A549 (cell line): ENCODE results near the gene IGLON5.

Experiments used
- EP300 ChIP-seq, 2 experiments: fragments of >200 bp; sonication (Bioruptor Twin); formaldehyde crosslinking; IDR thresholded peaks; 2 replicates in 1 of 2; 3 replicates in 1 of 2; pipeline ENCODE4 v1.6.1; 2016 to 2017
- JUN ChIP-seq, 2 experiments: fragments of >200 bp; sonication (Bioruptor Twin); formaldehyde crosslinking; IDR thresholded peaks; 2 replicates in 1 of 2; 3 replicates in 1 of 2; pipeline ENCODE4 v1.6.1; 2016 to 2017
- MAZ ChIP-seq: fragments of 150-350 bp; IDR thresholded peaks from 2 replicates; pipeline ENCODE4 v1.6.1; 2014; ENCODE audit warnings: antibody characterized with exemption, low read depth, low read length, borderline replicate concordance
- POLR2A ChIP-seq: IDR thresholded peaks from 2 replicates; pipeline ENCODE4 v1.6.1; 2012; ENCODE audit warnings: mild to moderate bottlenecking, low read length
- RFX5 ChIP-seq: fragments of 450-650 bp; IDR thresholded peaks from 2 replicates; pipeline ENCODE4 v1.7.1; 2014; ENCODE audit warnings: antibody characterized with exemption, mild to moderate bottlenecking, moderate library complexity
- RNF2 ChIP-seq: fragments of 200-600 bp; sonication (generic); IDR thresholded peaks from 2 replicates; pipeline ENCODE4 v1.6.1; 2016; ENCODE audit warnings: low read depth, mild to moderate bottlenecking, antibody characterized with exemption, moderate library complexity, borderline replicate concordance
- TF ChIP-seq, protein P1 (sequence below): fragments of >200 bp; sonication (Bioruptor Twin); formaldehyde crosslinking; IDR thresholded peaks from 3 replicates; pipeline ENCODE4 v1.5.1; 2016
- TF ChIP-seq, protein P2 (sequence below): IDR thresholded peaks from 2 replicates; pipeline ENCODE4 v1.6.1; 2012; ENCODE audit warnings: low read depth, borderline replicate concordance
- TF ChIP-seq, protein P3 (sequence below): fragments of 200-600 bp; sonication (generic); IDR thresholded peaks from 2 replicates; pipeline ENCODE4 v1.6.1; 2016; ENCODE audit warnings: antibody characterized with exemption, mild to moderate bottlenecking, moderate library complexity

DNA sequence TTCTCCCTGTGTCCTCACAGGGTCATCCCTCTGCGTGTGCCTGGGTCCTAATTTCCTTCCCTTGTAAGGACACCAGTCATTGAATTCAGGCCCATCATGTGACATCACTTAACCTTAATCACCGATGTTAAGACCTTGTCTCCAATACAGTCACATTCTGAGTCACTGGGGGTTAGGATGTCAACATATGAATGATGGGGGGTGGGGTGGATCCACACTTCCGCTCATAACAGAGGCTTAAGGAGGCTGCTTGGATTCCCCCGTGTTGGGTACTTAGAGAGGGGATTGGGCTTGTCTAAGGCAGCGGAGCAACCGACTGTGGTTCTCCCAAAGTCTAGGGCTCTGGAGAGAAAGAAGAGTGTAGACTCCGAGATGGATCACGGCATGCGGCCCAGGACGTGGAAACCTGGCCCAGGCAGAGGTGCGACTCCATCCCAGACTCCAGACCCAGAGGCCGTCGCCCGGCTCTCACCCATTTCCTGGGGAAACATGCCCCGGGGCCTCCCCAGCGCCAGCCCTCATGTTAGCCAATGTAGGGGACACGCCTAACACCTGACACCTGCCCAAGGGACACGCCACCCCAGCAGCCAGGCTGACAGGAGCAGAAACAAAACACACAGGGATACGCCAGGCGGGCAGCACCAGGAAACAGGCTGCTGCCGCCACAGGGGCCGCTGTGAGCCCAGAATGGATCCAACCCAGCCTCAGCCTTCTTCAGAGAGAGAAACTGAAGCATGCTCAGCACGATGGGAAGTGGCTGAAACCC, 17.1 kb upstream of the IGLON5 start:
- TF ChIP-seq EP300 (IDR thresholded peaks at IDR 0.05) (no peak), RFX5 (no peak), MAZ (no peak), JUN (IDR thresholded peaks at IDR 0.05) (no peak), POLR2A (no peak), RNF2 (no peak)
- TF ChIP-seq, protein P1, sequence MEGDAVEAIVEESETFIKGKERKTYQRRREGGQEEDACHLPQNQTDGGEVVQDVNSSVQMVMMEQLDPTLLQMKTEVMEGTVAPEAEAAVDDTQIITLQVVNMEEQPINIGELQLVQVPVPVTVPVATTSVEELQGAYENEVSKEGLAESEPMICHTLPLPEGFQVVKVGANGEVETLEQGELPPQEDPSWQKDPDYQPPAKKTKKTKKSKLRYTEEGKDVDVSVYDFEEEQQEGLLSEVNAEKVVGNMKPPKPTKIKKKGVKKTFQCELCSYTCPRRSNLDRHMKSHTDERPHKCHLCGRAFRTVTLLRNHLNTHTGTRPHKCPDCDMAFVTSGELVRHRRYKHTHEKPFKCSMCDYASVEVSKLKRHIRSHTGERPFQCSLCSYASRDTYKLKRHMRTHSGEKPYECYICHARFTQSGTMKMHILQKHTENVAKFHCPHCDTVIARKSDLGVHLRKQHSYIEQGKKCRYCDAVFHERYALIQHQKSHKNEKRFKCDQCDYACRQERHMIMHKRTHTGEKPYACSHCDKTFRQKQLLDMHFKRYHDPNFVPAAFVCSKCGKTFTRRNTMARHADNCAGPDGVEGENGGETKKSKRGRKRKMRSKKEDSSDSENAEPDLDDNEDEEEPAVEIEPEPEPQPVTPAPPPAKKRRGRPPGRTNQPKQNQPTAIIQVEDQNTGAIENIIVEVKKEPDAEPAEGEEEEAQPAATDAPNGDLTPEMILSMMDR = no peak
- TF ChIP-seq, protein P2, sequence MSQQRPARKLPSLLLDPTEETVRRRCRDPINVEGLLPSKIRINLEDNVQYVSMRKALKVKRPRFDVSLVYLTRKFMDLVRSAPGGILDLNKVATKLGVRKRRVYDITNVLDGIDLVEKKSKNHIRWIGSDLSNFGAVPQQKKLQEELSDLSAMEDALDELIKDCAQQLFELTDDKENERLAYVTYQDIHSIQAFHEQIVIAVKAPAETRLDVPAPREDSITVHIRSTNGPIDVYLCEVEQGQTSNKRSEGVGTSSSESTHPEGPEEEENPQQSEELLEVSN = no peak
- TF ChIP-seq, protein P3, sequence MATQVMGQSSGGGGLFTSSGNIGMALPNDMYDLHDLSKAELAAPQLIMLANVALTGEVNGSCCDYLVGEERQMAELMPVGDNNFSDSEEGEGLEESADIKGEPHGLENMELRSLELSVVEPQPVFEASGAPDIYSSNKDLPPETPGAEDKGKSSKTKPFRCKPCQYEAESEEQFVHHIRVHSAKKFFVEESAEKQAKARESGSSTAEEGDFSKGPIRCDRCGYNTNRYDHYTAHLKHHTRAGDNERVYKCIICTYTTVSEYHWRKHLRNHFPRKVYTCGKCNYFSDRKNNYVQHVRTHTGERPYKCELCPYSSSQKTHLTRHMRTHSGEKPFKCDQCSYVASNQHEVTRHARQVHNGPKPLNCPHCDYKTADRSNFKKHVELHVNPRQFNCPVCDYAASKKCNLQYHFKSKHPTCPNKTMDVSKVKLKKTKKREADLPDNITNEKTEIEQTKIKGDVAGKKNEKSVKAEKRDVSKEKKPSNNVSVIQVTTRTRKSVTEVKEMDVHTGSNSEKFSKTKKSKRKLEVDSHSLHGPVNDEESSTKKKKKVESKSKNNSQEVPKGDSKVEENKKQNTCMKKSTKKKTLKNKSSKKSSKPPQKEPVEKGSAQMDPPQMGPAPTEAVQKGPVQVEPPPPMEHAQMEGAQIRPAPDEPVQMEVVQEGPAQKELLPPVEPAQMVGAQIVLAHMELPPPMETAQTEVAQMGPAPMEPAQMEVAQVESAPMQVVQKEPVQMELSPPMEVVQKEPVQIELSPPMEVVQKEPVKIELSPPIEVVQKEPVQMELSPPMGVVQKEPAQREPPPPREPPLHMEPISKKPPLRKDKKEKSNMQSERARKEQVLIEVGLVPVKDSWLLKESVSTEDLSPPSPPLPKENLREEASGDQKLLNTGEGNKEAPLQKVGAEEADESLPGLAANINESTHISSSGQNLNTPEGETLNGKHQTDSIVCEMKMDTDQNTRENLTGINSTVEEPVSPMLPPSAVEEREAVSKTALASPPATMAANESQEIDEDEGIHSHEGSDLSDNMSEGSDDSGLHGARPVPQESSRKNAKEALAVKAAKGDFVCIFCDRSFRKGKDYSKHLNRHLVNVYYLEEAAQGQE = no peak
